ENCODE results near the gene NEUROG3. TPM values are rescaled to one million over a fixed set of nuclear protein-coding genes. Genes with fewer than 3 reads are reported as not detected.

NEUROG3 gene
- total RNA-seq, 1 donor from 2014 or later = 0.27 TPM

Other genes with a start within 250 kb of the NEUROG3 start
- gene TACR2, start 156.5 kb downstream of the NEUROG3 start, total RNA-seq = 0.08 TPM in 1 of 2 replicates, not detected in the other
- 5.5 and 13.2 TPM in 2 replicates for gene TSPAN15, start 122.0 kb downstream of the NEUROG3 start, total RNA-seq
- gene FAM241B, start 56.8 kb upstream of the NEUROG3 start, total RNA-seq = not detected in 2 replicates
- 17.3 and 31.0 TPM in 2 replicates for gene COL13A1, start 228.5 kb upstream of the NEUROG3 start, total RNA-seq

Data from myocyte (in vitro differentiated cells).